Activated CD8-positive, alpha-beta T cell treated with anti-CD3 and anti-CD28 coated beads for 36 hours (primary cell): ENCODE results near the gene ADRA2C. TPM values are rescaled to one million over a fixed set of nuclear protein-coding genes. Genes with fewer than 3 reads are reported as not detected.

ENCODE experiments used
- ATAC-seq: fragments of 200-7000 bp; cut with Tn5 transposase; one replicate; pipeline ENCODE4 v1.10.0; 2021; ENCODE audit warnings: mild to moderate bottlenecking, moderate library complexity
- CTCF ChIA-PET: fragments of 350-600 bp; sonication (Branson Sonifier 250); formaldehyde crosslinking; loops from one replicate; lab custom pipeline; 2021; ENCODE audit warnings: antibody characterized with exemption; lab: Charles Lee
- POLR2A ChIA-PET: fragments of 350-600 bp; sonication (Branson Sonifier 250); formaldehyde crosslinking; loops from one replicate; lab custom pipeline; 2021; ENCODE audit warnings: antibody characterized with exemption; lab: Charles Lee
- DNase-seq: peaks from one replicate; pipeline ENCODE4 v3.0.0-alpha.2; 2020
- H3K27ac Mint-ChIP-seq: one replicate; pipeline ENCODE4 v1.8.0; 2021; ENCODE audit warnings: mild to moderate bottlenecking, mixed read lengths
- H3K27me3 Mint-ChIP-seq: one replicate; pipeline ENCODE4 v1.8.0; 2021; ENCODE audit warnings: mixed read lengths
- H3K36me3 Mint-ChIP-seq: one replicate; pipeline ENCODE4 v1.8.0; 2021; ENCODE audit warnings: low read depth, mixed read lengths
- H3K4me1 Mint-ChIP-seq: one replicate; pipeline ENCODE4 v1.8.0; 2021; ENCODE audit warnings: low read depth, mixed read lengths
- H3K4me3 Mint-ChIP-seq: one replicate; pipeline ENCODE4 v1.8.0; 2021; ENCODE audit warnings: mild to moderate bottlenecking, moderate library complexity, mixed read lengths
- H3K9me3 Mint-ChIP-seq: one replicate; pipeline ENCODE4 v1.8.0; 2021; ENCODE audit warnings: mixed read lengths
- CTCF ChIP-seq: fragments of 200-600 bp; IDR thresholded peaks from one replicate; pipeline ENCODE4 v1.8.0; 2022; ENCODE audit warnings: antibody characterized with exemption, mild to moderate bottlenecking
- intact Hi-C: fragments of 100-400 bp; cut with micrococcal nuclease; formaldehyde crosslinking; loops from one replicate; pipeline ENCODE4 v1.10.0; 2022
- total RNA-seq, 2 experiments: library from RNA; stranded (reverse); gene quantifications; one replicate each; pipeline ENCODE4 v1.2.3, GENCODE V29; 2021

Gene ADRA2C
- total RNA-seq, 2 experiments from 2014 or later: 0.27 TPM; not detected in 1

- CTCF ChIA-PET: no interaction called here
- POLR2A ChIA-PET: no interaction called here
- TF ChIP-seq CTCF: no peak
- H3K4me1 Mint-ChIP-seq: no peaks in the 10 kb centered on the region
- H3K27ac Mint-ChIP-seq: no peak overlapping the region
- DNase-seq: no peak
- peaks cover 2% of the 10 kb centered on the region for H3K27me3 Mint-ChIP-seq
- ATAC-seq: no peak
- H3K9me3 Mint-ChIP-seq: no peaks in the 10 kb centered on the region
- intact Hi-C loops: no loop called here
- no peaks in the 10 kb centered on the region for H3K36me3 Mint-ChIP-seq
- no peak overlapping the region for H3K4me3 Mint-ChIP-seq
Observed at GRCh38 chr4:3801931-3802550, 35.9 kb downstream of the ADRA2C start.

- Mint-ChIP-seq H3K4me3 (no peak overlapping the region), H3K9me3 (no peaks in the 10 kb centered on the region), H3K4me1 (no peaks in the 10 kb centered on the region), H3K27me3 (peaks cover 2% of the 10 kb centered on the region), H3K36me3 (no peaks in the 10 kb centered on the region), H3K27ac (no peak overlapping the region)
- no peak for TF ChIP-seq CTCF
- peak; percentile 47 for ATAC-seq
- intact Hi-C loops: no loop called here
- ChIA-PET POLR2A (no interaction called here), CTCF (no interaction called here)
- peak; percentile 5 for DNase-seq
Observed at GRCh38 chr4:3802571-3803474, 36.6 kb downstream of the ADRA2C start.

GRCh38 chr4:3803475-3803847, 37.3 kb downstream of the ADRA2C start:
- DNase-seq: no peak
- H3K4me3 Mint-ChIP-seq: no peak overlapping the region
- H3K4me1 Mint-ChIP-seq: no peaks in the 10 kb centered on the region
- no peak for TF ChIP-seq CTCF
- intact Hi-C loops: no loop called here
- ChIA-PET POLR2A (no interaction called here), CTCF (no interaction called here)
- H3K27me3 Mint-ChIP-seq: peaks cover 4% of the 10 kb centered on the region
- H3K36me3 Mint-ChIP-seq: no peaks in the 10 kb centered on the region
- H3K27ac Mint-ChIP-seq: no peak overlapping the region
- H3K9me3 Mint-ChIP-seq: no peaks in the 10 kb centered on the region
- ATAC-seq: no peak

GRCh38 chr4:3803946-3804345, 37.8 kb downstream of the ADRA2C start:
- Mint-ChIP-seq H3K27ac (no peak overlapping the region), H3K36me3 (no peaks in the 10 kb centered on the region), H3K9me3 (no peaks in the 10 kb centered on the region), H3K4me1 (no peaks in the 10 kb centered on the region), H3K4me3 (no peak overlapping the region), H3K27me3 (peaks cover 5% of the 10 kb centered on the region)
- intact Hi-C loops: no loop called here
- POLR2A ChIA-PET: no interaction called here
- no peak for TF ChIP-seq CTCF
- DNase-seq (no peak), ATAC-seq (no peak)
- CTCF ChIA-PET: no interaction called here

GRCh38 chr4:3805026-3805425, 38.8 kb downstream of the ADRA2C start:
- Mint-ChIP-seq H3K36me3 (no peaks in the 10 kb centered on the region), H3K27me3 (peaks cover 5% of the 10 kb centered on the region), H3K9me3 (no peaks in the 10 kb centered on the region), H3K27ac (no peak overlapping the region), H3K4me1 (no peaks in the 10 kb centered on the region), H3K4me3 (no peak overlapping the region)
- ChIA-PET POLR2A (no interaction called here), CTCF (no interaction called here)
- TF ChIP-seq CTCF: no peak
- DNase-seq: no peak
- intact Hi-C loops: no loop called here
- no peak for ATAC-seq
